Activated CD8-positive, alpha-beta T cell treated with anti-CD3 and anti-CD28 coated beads for 36 hours (primary cell): ENCODE measurements around the gene RHOV. TPM values are rescaled to one million over a fixed set of nuclear protein-coding genes. Genes with fewer than 3 reads are reported as not detected.
A peak's percentile ranks its signal among the peaks of the same experiment; 100 is the strongest.

ENCODE experiments used
- ATAC-seq: fragments of 200-7000 bp; cut with Tn5 transposase; one replicate; pipeline ENCODE4 v1.10.0; 2021; ENCODE audit warnings: mild to moderate bottlenecking, moderate library complexity
- CTCF ChIA-PET: fragments of 350-600 bp; sonication (Branson Sonifier 250); formaldehyde crosslinking; loops from one replicate; lab custom pipeline; 2021; ENCODE audit warnings: antibody characterized with exemption; lab: Charles Lee
- POLR2A ChIA-PET: fragments of 350-600 bp; sonication (Branson Sonifier 250); formaldehyde crosslinking; loops from one replicate; lab custom pipeline; 2021; ENCODE audit warnings: antibody characterized with exemption; lab: Charles Lee
- DNase-seq: peaks from one replicate; pipeline ENCODE4 v3.0.0-alpha.2; 2020
- H3K27ac Mint-ChIP-seq: one replicate; pipeline ENCODE4 v1.8.0; 2021; ENCODE audit warnings: mild to moderate bottlenecking, mixed read lengths
- H3K27me3 Mint-ChIP-seq: one replicate; pipeline ENCODE4 v1.8.0; 2021; ENCODE audit warnings: mixed read lengths
- H3K36me3 Mint-ChIP-seq: one replicate; pipeline ENCODE4 v1.8.0; 2021; ENCODE audit warnings: low read depth, mixed read lengths
- H3K4me1 Mint-ChIP-seq: one replicate; pipeline ENCODE4 v1.8.0; 2021; ENCODE audit warnings: low read depth, mixed read lengths
- H3K4me3 Mint-ChIP-seq: one replicate; pipeline ENCODE4 v1.8.0; 2021; ENCODE audit warnings: mild to moderate bottlenecking, moderate library complexity, mixed read lengths
- H3K9me3 Mint-ChIP-seq: one replicate; pipeline ENCODE4 v1.8.0; 2021; ENCODE audit warnings: mixed read lengths
- intact Hi-C: fragments of 100-400 bp; cut with micrococcal nuclease; formaldehyde crosslinking; loops from one replicate; pipeline ENCODE4 v1.10.0; 2022
- total RNA-seq, 2 experiments: library from RNA; stranded (reverse); gene quantifications; one replicate each; pipeline ENCODE4 v1.2.3, GENCODE V29; 2021
- TF ChIP-seq, protein P1 (sequence below): fragments of 200-600 bp; IDR thresholded peaks from one replicate; pipeline ENCODE4 v1.8.0; 2022; ENCODE audit warnings: antibody characterized with exemption, mild to moderate bottlenecking

RHOV gene
- total RNA-seq, 2 experiments from 2014 or later: 0.40 to 0.41 TPM

DNA sequence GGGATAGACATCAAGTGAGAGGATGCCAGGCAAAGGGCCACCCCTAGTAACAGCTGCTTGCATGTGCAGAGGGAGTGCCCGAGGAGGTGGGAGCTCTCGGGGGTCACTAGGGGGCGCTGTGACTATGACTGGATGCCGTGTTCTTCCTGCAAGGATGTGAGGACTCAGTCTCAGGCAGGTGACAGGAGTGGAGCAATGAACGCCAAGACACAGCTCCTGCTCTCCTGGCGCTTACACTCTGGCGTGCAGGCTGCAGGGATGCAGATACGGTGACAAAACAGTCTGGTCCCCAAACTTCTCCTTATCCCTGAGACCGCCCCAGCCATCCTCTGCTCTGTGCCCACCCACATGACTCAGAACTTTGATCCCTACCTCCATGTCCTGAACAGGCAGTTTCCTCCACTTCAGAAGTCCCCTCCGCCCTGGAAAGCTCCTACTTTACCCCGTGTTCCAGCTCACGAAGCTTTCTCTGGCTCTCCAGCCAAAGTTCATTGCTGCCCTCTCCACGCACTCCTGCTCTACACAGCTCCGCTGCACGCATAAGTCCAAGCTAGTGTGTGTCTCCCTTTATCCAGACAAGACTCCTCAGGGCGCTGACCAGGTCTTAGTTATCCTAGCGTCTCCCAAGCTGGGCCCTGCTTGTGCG lies 14.7 kb downstream of the RHOV start:
- no peaks in the 10 kb centered on the region for H3K9me3 Mint-ChIP-seq
- intact Hi-C loops: loop anchor here (2.0 kb wide), 1 partner anchor 33 kb away; no protein-coding TSS in a partner anchor
- CTCF ChIA-PET: interaction anchor here (0.6 to 4.7 kb wide), 34 partner anchors 9 to 414 kb away, joined by 3 to 65 read pairs (median 4); partner anchors contain the start of genes DNAJC17, PPP1R14D, SPINT1 and ZFYVE19

DNA sequence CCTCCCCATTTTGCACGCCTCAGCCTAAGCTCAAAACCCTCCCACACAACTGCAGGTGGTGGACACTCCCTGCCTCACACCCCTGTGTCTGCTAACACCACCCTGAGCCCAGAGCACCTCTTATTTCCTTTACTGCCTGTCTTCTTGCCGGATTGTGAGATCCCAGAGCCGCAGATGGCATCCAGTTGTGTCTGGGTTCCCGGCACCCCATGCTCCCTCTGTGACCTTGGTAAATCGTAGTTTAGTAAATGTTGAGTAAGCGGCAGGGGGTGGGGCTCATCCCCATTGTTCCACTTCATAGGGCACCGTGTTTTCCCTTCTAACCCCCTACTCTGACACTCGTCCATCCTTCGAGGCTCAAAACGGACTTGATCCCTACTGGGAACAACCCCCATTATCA lies 15.3 kb downstream of the RHOV start:
- Mint-ChIP-seq H3K4me3 (no peak overlapping the region), H3K36me3 (no peaks in the 10 kb centered on the region), H3K4me1 (peaks cover 5% of the 10 kb centered on the region), H3K27me3 (no peaks in the 10 kb centered on the region), H3K9me3 (no peaks in the 10 kb centered on the region), H3K27ac (no peak overlapping the region)
- ChIA-PET CTCF (interaction anchor here (0.6 to 4.7 kb wide), 42 partner anchors 9 to 414 kb away, joined by 3 to 65 read pairs (median 4); partner anchors contain the start of genes C15orf62, PPP1R14D and SPINT1), POLR2A (interaction anchor here (2.0 to 5.7 kb wide), 3 partner anchors 12 to 36 kb away, joined by 8 to 45 read pairs (median 12); partner anchors contain the start of gene VPS18)
- DNase-seq (no peak), ATAC-seq (no peak)
- TF ChIP-seq, protein P1, sequence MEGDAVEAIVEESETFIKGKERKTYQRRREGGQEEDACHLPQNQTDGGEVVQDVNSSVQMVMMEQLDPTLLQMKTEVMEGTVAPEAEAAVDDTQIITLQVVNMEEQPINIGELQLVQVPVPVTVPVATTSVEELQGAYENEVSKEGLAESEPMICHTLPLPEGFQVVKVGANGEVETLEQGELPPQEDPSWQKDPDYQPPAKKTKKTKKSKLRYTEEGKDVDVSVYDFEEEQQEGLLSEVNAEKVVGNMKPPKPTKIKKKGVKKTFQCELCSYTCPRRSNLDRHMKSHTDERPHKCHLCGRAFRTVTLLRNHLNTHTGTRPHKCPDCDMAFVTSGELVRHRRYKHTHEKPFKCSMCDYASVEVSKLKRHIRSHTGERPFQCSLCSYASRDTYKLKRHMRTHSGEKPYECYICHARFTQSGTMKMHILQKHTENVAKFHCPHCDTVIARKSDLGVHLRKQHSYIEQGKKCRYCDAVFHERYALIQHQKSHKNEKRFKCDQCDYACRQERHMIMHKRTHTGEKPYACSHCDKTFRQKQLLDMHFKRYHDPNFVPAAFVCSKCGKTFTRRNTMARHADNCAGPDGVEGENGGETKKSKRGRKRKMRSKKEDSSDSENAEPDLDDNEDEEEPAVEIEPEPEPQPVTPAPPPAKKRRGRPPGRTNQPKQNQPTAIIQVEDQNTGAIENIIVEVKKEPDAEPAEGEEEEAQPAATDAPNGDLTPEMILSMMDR: no peak
- intact Hi-C loops: loop anchor here (2.0 kb wide), 1 partner anchor 34 kb away; no protein-coding TSS in a partner anchor

More for the DNA sequence above, 14.7 kb downstream of the RHOV start:
- Mint-ChIP-seq H3K27ac (no peak overlapping the region), H3K4me3 (no peak overlapping the region), H3K36me3 (no peaks in the 10 kb centered on the region), H3K27me3 (no peaks in the 10 kb centered on the region), H3K4me1 (peaks cover 5% of the 10 kb centered on the region)
- TF ChIP-seq, protein P1: peak; percentile 93
- POLR2A ChIA-PET: interaction anchor here (0.5 to 5.7 kb wide), 5 partner anchors 11 to 1729 kb away, joined by 3 to 45 read pairs (median 8); partner anchors contain the start of gene VPS18
- DNase-seq: peak; percentile 95
- ATAC-seq: peak; percentile 85

DNA sequence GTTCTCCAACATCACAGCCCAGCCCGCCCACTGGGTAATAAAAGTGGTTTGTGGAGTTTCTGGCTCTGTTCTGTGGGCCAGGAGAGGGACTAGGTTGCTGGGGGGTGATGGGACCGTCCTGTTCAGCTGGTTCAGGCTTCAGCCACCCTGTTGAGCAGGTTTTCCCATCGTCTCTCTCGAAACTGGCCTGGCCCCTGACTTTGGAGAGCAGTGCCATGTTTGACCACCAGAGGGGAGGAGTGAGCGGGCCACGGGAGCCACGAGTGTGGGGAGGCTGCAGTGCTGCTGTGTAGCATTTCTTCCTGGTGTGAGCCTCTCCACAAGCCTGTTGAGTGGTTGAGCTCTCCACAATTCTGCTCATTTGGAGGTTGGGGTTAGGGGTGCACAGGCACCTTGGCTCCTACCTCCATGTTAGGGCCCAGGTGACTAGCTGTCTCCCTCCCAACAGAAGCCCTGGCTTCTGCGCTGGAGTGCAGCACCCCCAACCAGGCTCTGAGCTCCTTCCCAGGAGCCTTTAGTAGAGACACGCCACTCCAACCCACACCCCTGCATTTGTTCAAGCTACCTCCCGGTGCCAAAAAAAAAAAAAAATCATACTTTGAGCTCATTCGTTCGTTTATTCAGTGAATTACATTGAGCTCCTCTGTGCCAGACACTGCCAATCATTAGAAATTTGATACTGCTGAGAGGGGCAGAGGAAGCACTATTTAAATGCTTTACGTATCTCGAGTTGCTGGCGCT lies 16.3 kb downstream of the RHOV start:
- H3K4me1 Mint-ChIP-seq: peaks cover 5% of the 10 kb centered on the region
- no peaks in the 10 kb centered on the region for H3K36me3 Mint-ChIP-seq
- H3K9me3 Mint-ChIP-seq: no peaks in the 10 kb centered on the region
- no peak overlapping the region for H3K4me3 Mint-ChIP-seq
- H3K27ac Mint-ChIP-seq: no peak overlapping the region
- ChIA-PET CTCF (interaction anchor here (0.5 to 4.7 kb wide), 42 partner anchors 8 to 371 kb away, joined by 3 to 65 read pairs (median 4); partner anchors contain the start of genes C15orf62, INO80, PPP1R14D and RAD51), POLR2A (interaction anchor here (0.9 to 5.7 kb wide), 6 partner anchors 13 to 37 kb away, joined by 4 to 45 read pairs (median 7); partner anchors contain the start of gene VPS18)
- intact Hi-C loops: loop anchor here (2.0 kb wide), 1 partner anchor 35 kb away; no protein-coding TSS in a partner anchor
- TF ChIP-seq, protein P1: peak; percentile 88
- DNase-seq (peak; percentile 86), ATAC-seq (peak; percentile 95)
- no peaks in the 10 kb centered on the region for H3K27me3 Mint-ChIP-seq

DNA sequence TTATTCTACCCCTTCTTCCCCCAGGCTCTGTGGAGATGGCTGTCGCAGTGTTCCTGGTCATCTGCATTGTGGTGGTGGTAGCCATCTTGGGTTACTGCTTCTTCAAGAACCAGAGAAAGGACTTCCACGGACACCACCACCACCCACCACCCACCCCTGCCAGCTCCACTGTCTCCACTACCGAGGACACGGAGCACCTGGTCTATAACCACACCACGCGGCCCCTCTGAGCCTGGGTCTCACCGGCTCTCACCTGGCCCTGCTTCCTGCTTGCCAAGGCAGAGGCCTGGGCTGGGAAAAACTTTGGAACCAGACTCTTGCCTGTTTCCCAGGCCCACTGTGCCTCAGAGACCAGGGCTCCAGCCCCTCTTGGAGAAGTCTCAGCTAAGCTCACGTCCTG lies 17.3 kb downstream of the RHOV start:
- no peak for ATAC-seq

More for the DNA sequence above, 17.3 kb downstream of the RHOV start:
- TF ChIP-seq, protein P1: no peak
- intact Hi-C loops: no loop called here
- H3K4me1 Mint-ChIP-seq: peaks cover 5% of the 10 kb centered on the region
- ChIA-PET CTCF (interaction anchor here (1.2 to 4.7 kb wide), 11 partner anchors 7 to 96 kb away, joined by 3 to 65 read pairs (median 9); partner anchors contain the start of genes C15orf62, PPP1R14D and SPINT1), POLR2A (interaction anchor here (1.2 to 5.7 kb wide), 3 partner anchors 12 to 38 kb away, joined by 4 to 45 read pairs (median 6); partner anchors contain the start of gene VPS18)
- no peak overlapping the region for H3K27ac Mint-ChIP-seq
- H3K36me3 Mint-ChIP-seq: no peaks in the 10 kb centered on the region
- no peak overlapping the region for H3K4me3 Mint-ChIP-seq
- H3K9me3 Mint-ChIP-seq: no peaks in the 10 kb centered on the region
- H3K27me3 Mint-ChIP-seq: no peaks in the 10 kb centered on the region
- DNase-seq: no peak
